GM03348 (cell line): ENCODE results near the gene TPRG1.

Experiments
- DNase-seq: peaks from one replicate; pipeline ENCODE4 v3.0.0; 2012; ENCODE audit warnings: low spot score

The TPRG1 gene

DNA sequence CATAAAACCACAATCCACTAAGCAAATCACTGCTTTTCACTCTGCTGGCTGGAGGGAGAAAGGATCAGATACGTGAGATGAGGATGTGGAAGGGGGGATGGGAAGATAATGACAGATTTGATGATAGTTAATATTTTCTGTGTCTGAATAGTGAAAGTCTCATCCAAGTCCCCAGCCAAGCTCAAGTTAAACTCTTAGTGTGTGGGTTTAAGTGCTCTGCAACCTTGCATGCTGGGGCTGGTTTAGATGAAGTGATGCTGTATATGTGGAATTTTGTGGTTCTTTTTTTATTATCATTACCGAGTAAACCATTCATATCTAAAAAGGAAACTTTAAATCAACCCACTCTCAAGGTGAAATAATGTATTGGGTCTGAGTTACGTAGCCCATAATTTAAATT lies 111.0 kb downstream of the TPRG1 start:
- peak; percentile 16 for DNase-seq

DNA sequence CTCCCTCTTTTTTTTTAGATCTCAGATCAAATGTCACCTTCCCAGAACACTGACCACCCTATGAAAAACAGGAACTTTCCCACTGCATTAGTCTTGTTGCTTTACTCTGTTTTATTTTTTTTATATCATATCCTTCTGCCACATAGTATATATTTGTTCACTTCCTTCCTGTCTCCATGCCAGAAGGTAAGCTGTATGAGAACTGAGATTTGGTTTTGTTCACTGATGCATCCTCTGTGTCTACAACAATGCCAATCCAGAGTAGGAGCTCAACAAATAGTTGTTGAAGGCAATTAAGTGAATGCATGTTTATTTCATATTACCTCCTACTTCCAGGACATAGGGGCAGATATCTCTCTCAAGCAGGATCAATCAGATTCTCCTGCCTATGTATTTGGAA lies 114.4 kb downstream of the TPRG1 start:
- no peak for DNase-seq

DNA sequence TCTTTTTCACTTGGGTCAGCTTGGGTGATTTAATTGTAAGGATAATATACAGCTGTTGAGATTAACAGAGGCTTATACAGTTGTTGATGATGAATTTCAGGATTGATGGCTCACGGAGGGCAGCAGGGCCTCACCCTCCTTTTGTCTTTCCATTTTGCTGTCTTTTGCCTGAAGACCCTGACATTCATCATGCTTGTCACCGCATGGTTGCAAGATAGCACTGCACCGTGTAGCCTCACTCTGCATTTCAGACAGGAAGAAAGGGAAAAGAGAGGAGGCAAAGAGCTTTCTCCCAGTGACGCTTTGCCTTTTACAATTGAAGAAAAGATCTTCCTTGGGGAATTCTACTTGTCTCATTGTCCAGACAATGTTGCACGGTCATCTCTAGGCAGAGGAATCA lies 115.1 kb downstream of the TPRG1 start:
- no peak for DNase-seq

DNA sequence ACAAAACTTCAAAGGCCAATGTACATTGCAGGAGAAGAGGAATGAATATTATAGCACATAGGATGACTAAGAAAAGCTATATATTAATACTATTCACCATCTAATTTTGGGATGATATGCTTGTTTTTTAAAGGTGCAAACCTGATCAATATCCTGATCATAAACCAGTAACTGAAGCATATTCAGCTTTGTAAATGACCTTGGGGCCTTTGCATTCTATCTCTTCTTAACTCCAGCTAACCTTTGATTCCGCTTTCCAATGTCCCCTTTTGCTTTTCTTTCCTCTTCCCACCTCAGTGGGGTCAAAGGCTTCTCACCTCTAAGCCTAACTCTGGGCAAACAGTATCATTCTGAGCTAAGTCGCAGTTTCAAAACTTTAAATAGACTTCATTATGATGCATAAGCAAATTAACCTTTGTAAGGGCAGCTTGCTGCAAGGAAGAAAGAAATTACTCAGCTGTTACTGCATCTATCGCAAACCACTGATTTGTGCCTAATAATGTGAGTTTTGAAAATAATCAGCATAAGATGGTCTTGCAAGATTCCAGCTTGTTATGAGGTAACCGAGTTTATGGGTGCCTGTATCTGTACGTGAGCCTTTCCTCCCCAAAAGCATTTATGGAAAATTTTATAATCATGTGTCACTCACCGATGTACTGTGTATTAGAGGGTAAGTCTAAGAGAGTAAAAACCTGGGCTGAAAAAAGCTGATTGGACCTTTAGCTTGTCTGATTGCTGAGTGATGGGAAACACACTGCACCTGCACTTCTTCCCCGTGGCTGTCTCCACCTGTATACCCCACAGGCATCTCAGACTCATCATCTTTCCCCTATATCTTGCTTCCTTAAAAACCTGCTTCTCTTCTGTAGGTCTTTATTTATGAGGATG lies 116.8 kb downstream of the TPRG1 start:
- DNase-seq, result no peak

DNA sequence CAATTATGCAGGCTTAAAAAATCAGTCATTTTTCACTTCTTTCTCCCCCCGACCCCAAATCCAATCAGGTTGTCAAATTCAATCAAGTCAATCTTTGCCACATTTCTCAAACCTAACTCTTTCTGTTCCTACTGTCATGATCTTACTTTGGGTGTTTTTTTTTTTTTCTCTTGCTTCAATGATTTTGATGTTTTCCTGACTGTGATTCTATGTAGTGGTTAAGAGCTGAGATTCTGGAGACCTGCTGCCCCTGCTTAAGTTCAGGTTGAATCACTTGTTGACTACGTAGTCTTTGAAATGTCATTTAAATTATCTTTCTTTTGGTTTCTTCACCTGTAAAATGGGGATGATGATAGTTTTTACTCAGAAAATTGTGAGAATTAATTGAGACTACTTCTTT lies 117.5 kb downstream of the TPRG1 start:
- DNase-seq, result no peak

DNA sequence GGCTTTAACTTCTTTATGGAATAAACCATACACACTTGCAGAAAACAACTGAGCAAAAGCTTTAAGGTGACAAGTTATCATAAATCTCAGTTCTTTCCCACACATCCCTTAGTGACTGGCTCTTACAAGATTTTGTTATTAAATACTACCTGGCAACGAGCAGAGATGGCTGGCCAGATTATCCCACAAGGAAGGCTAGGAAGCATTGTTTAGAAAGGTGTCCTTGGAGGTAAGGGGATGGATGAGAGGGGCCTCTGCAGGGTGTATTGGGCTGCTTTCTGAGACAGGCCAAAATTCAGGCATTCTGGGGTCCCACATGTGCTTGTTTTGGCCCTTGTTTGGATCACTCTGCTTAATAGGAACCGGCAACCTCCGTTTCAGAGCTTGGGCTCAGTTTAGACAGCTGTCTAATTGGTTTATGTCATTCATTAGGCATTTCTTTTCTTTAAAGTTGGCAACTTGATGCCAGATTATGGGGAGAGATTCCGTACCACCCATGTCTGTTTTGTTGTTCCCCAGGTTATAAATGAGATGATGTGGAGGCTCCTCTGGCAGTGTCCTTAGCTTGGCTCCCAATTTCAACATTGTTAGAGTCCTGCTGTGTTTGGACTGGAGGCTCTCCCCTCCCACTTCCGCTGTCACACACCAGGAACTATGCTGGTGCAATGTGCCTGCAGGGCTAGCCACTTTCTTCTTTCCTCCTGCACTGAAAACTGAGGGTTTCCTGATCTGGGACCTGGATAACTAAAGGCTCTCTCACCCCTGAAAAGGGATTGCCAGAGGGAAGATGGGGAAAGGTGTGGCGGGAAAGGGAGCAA lies 121.1 kb downstream of the TPRG1 start:
- no peak for DNase-seq

DNA sequence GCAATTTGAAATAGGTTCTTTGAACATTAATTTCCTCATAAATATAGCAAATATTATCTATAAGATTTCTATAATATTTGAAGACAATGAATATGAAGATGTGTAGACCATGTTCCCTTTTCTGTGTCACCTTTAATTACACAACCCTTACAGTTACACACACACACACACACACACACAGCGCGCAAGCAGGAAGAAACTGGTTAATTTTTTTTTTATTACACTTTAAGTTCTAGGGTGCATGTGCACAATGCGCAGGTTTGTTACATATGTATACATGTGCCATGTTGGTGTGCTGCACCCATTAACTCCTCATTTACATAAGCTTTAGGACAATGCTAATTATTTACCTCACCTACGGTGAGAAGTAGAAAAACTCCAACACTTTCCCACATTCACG lies 122.9 kb downstream of the TPRG1 start:
- no peak for DNase-seq

DNA sequence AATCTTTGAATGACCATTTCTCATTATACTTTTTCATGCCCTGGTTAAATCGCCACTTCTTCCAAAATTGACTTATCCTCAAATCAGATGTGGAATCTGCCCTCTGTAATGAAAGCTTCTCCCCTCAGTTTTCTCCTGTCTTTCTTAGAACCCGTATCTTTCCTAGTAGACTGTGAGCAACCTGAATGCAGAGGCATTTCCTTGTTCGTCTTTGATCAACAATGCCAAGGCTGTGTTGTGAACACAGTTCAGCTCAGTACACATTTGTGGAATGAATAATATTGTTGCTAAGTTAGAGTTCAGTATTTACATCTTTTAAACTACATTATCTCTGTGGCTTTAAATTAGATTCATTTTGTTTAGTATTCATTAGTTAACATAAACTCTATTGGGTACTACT lies 123.3 kb downstream of the TPRG1 start:
- DNase-seq, result no peak

DNA sequence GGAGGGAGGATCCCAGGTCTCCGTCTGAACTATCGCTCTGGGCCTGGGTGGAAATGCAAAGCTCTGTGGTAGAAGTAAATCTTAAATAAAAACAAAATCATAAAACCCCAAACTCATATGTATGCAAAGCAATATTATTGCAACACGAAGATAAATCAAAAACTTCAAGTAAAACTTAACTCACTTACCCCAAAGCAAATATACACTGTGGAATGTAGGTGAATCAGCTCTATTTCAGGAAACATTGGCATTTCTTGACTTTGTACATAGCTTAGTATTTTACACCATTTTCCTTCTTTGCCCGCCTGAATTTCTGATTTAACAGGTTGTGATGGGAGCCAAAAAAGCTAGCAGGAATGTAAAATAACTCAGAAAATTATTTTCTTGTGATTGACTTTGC lies 126.2 kb downstream of the TPRG1 start:
- DNase-seq, result no peak

DNA sequence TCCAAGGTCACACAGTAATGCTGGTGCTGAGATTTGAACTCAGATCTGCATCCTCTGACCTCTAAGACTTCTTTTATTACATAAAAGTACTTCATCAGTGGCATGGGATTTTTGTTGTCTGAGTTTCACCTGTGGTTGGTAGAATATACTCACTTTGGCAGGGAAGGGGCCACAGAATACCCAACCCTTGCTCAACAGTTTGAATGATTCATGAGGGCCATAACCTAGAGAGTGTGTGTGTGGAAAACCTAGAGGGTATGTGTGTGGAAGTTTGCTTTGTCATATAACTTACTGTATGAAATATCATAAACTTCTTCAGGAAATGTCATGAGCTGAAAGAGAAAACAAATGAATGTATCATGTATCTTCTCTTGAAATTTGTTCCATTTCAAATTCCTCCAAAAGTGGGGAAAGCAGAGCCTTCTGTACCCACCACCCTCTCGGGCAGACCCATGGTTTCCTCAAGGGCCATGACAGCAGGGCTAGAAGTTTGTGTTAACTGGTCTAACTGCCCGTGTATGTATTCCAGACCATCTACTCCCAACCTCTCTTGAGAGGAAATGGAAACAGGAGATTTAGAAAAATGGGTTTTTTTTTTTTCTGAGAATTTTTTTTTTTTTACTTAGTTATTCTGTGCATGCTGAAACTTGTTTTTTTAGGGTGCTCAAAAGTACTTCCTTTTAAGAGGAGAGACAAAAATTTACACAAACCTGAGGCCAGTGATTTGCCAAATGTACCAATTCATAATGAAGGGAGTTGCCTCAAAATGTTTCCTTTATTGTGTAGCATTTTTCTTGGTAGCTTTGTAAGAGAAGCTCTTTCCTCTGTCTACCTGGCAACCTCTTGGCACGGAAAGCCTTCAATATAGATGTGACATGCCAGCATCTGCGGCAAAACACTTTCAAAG lies 127.0 kb downstream of the TPRG1 start:
- no peak for DNase-seq

DNA sequence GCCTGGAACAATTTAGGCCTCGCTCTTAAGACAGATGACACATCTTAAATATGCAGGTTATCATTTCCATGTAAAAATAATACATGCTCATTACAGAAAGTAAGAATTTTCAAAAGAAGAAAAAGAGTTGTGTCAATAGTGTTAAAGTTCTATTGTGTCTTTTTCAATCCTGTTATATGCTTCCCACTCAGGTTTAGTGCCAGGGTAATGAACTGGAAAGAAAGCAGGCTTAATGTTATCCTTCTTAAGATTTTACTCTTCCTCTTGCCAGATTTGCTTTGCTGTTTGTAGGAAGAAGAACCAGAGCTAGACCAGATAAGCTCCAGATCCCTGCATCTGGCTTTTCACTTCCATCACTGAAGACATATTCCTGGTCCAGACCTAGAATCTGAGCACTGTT lies 128.6 kb downstream of the TPRG1 start:
- no peak for DNase-seq

DNA sequence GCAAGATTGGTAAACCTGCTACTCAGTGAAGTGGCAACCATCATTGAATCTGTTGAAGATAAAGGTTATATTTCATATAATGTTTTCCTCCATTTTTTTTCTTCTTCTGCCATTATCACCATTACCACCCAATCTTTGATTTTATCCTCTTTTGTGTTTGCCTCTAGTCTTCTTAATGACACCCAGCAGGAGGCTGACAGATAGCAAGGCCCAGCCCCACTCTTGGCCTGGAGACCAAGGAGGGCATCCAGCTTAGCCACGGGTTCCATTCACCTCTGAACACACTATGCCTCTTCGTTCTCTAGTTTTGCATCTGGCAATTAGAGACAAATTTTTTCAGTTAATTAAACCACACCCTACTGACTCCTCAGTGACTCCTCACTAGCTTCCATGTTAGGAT lies 129.7 kb downstream of the TPRG1 start:
- DNase-seq, result no peak

DNA sequence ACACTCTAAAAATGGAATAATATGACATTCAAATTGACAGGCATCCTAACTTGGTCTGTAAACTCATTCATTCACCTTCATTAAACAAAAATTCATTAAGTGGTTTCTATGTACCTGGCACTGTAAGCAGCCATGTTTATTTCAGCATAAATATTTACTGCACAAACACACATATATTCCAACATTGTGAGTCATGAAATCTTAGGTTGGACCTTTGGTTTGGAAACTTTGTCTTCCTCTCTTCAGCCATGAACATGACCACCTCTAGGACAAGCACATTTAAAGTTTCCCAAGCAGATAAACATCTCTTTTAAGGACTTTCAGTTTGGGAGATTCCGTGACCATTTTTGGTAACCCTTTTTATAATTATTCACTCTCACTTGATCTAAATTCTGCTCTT lies 131.8 kb downstream of the TPRG1 start:
- no peak for DNase-seq

DNA sequence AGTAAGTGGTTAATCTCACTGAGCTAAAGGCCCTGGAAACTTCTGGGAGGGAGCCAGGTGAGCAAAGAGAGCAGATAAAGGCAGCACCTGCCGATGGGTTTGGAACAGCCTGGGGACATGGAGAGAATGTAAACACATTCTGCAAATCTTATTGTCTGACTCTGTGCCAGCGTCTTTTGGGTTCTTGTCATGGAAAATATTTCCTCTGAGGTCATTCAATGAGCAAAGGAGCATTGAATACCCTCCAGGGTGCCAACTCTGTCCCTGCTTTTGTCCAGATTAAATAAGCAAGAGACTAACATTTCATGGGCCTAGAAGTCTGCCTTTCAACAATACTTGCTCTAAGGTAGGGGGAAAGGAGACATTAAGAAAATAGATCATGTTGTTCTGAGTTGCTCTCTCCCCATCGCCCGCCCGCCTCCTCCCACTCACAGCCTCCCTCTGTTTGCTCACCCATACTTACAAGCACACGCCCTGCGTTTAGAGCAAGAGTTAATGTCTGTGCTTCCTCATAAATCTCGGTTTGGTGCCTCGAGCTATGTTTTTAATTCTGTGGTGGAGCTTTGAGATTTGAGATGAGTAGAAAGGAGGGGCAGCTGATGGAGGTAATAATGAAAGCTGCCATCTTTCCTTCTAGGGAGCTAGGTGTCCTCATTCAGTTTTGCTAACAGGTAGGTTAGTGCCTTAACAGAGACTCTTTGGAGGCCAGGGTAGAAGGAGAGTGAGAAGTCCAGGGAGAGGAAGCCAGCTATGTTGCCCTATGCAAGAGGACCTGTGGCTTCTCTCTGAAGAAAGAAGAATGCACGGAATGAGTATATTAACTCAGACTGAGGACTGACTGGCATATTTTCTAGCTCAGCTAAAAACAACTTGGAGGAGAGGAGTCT lies 132.9 kb downstream of the TPRG1 start:
- peak; percentile 12 for DNase-seq

DNA sequence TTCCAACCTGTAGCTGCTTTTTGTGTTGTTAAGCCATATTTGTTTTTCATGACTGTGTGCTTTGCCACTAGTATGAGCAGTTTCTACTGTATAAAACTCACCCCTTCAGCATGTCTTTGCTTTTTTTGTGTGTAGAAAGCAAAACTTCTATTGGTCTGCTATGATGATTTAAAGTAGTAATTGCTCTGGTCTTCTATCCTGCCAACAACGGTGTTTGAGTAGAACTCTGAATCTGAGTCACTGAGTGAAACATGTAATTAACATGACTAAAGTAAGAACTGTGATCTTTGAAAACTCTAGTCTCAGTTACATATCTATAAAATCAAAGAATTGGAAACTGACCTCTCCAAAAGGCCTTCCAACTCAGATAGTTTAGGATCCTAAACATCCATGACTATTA lies 133.6 kb downstream of the TPRG1 start:
- DNase-seq, result peak; percentile 5

DNA sequence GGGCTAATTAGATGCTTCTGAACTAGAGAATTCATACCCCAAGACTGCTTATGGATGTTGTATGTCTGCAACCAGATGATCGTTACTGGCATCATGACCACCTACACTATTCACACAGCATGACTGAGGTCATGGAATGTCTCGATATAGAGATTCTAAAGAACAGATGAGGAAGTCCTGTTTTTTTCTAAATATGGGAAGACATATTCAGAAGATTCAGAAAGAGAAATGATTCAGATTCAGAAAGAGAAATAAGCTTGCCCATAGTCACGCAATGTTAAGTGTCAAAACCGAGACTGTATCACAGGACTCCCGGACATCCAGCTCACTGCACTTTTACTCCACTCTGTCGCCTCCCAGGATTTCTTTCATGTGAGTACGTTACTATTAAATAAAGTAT lies 136.2 kb downstream of the TPRG1 start:
- DNase-seq, result no peak

DNA sequence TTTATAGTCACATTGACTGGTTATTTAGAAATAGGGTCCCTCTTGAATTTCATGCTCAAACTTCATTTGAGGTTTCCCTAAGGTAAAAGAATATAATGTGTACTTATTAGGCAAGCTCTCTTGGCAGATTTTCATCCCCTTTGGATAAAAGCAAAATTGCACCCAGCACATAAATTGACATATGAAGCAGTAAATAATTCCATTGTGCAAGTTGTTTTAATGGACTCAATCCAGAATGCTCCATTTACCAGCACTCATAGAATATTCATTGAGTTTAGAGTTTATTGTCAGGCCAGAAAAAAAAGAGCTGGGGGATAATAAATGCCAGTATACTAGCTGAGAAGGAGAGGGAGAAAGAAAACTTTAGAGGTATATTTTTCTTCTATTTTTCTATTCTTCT lies 136.8 kb downstream of the TPRG1 start:
- DNase-seq, result no peak

DNA sequence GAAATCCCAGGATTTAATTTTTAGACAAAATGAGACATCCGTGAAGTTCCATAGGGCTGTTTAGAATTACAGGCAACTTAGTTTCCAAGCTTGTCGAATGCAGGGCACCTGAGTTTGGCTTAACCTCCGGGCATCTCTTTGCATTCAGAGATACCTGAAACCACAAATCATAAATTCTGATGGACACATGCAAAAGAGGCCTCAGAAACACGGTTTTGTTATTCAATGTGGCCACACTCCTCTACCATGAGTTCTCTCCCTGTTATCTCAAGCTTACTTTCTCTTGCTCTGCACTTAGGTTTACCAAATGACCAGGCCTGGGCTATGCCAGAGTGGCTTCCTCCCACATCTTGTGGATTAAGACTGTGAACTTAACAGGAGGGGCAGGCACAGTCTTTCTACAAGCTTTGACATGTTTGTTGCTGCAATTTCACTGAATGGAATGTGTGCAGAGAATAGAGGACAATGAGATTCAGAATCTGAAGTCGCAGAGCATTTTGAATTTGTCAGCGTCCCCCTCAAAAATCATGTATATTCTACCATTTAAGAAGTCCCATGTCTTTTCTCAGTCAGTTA lies 137.7 kb downstream of the TPRG1 start:
- DNase-seq, result no peak

DNA sequence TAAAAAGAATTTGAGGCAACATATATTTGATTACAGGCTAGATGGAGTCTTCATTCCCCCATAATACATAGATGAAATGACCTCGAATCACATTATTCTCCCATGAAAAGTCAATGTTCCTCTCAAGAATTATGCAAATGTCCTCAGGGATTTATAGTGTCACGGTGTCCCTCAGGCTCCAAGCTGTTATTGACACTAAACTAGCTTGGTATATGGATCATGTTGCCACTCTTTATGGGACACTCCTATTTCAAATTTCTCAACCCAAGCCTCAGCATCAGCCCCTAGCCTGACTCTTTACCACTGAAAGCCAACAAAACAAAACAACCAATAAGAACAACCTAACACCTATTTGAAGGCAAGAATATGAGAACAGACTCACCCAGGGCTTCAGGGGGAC lies 139.8 kb downstream of the TPRG1 start:
- no peak for DNase-seq

DNA sequence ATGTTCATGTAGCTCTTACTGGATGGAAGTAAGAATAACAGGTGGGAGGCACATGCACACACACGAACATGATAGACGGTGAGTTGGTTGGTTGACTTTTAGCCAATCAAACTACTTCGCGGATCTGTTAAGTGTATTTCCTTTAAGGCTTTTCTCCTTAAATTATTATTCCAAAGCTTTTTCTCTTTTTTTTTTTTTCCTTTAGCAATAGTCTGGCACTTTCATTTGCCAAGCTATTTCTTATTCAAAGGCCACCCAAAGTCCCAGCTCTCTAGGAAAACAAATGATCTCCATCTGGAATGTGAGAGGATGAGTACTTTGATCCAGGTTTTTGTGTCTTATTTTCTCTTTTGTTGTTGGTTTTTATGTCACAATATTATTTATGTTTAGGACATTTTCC lies 141.1 kb downstream of the TPRG1 start:
- DNase-seq, result no peak
